ENCODE data around the gene MTMR12. TPM values are rescaled to one million over a fixed set of nuclear protein-coding genes. Genes with fewer than 3 reads are reported as not detected.

MTMR12 gene
- total RNA-seq, 2 experiments from 2014 or later = 33.6 to 71.9 TPM

- POLR2A ChIA-PET = interaction anchor here (0.6 kb wide), 1 partner anchor 11 kb away, joined by 4 read pairs; no protein-coding TSS in a partner anchor
- BruUV-seq (replicated peaks) = no TSS peak
- Histone ChIP-seq H3K4me3 (ENCODE audit: low read depth, low read length, poor library complexity, severe bottlenecking) (no peak overlapping the region), H3K27ac (ENCODE audit: low read depth, low read length, poor library complexity, severe bottlenecking) (no peak overlapping the region), H4K20me1 (ENCODE audit: insufficient read depth, low read length) (no peaks in the 10 kb centered on the region), H2AFZ (ENCODE audit: low read length) (no peak overlapping the region), H3K4me2 (ENCODE audit: low read length) (no peak overlapping the region), H3K9me2 (ENCODE audit: insufficient read depth, low read length) (no peaks in the 10 kb centered on the region), H3K36me3 (ENCODE audit: insufficient read depth, low read length) (peaks cover 97% of the 10 kb centered on the region), H3K79me2 (ENCODE audit: insufficient read depth, low read depth, low read length) (no peaks in the 10 kb centered on the region), H3K9me3 (ENCODE audit: low read length) (no peaks in the 10 kb centered on the region), H3K4me1 (ENCODE audit: insufficient read depth, low read length, poor library complexity, severe bottlenecking) (no peaks in the 10 kb centered on the region)
- no peak for TF ChIP-seq EZH2phosphoT487 (IDR thresholded peaks at IDR 0.05; ENCODE audit: borderline replicate concordance, low read depth, low read length)
- TF ChIP-seq, protein P1, sequence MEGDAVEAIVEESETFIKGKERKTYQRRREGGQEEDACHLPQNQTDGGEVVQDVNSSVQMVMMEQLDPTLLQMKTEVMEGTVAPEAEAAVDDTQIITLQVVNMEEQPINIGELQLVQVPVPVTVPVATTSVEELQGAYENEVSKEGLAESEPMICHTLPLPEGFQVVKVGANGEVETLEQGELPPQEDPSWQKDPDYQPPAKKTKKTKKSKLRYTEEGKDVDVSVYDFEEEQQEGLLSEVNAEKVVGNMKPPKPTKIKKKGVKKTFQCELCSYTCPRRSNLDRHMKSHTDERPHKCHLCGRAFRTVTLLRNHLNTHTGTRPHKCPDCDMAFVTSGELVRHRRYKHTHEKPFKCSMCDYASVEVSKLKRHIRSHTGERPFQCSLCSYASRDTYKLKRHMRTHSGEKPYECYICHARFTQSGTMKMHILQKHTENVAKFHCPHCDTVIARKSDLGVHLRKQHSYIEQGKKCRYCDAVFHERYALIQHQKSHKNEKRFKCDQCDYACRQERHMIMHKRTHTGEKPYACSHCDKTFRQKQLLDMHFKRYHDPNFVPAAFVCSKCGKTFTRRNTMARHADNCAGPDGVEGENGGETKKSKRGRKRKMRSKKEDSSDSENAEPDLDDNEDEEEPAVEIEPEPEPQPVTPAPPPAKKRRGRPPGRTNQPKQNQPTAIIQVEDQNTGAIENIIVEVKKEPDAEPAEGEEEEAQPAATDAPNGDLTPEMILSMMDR (conservative IDR thresholded peaks at IDR 0.05; ENCODE audit: low read length) = no peak
- intact Hi-C loops (cut with micrococcal nuclease; ENCODE audit: unreplicated experiment) = no loop called here
- no peak for DNase-seq (ENCODE audit: low spot score)
- CTCF ChIA-PET (ENCODE audit: unreplicated experiment) = no interaction called here
These were observed 68.7 kb downstream of the MTMR12 start for GRCh38 chr5:32244017-32244416.

DNA sequence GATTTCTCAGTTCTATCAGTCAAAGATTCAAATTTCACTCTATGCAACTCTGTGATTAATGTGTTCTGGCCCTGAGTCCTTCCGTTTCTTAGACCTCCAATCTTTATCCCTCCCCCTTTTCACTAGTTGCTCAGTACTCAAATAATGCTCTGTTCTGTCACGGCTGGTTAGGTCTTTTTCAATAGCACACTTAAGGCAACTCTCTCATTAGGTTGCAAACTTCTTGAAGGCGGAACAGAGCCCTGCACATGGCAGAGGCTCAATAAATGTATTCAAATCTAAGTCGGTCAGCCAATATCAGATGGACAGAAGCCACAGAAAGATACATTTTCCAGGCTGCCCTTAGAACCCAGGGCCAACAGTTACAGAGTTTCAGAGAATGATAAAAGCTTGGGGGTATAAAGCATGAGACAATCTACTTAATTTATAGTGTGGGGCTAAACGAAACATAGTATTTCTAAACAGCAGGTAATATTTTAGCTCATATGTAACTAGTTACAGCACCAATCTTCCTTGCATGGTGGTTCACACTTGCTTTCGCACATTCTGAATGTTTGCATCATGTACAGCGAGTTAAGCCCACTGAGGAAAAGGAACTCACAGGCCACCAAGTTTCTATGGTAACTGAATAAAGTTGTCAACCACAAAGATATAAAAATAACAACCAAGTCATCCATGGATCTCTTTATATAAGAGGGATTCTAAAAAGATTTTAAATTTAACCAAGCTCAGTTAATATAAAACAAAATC, 71.5 kb downstream of the MTMR12 start:
- no peak overlapping the region for H2AFZ ChIP-seq (ENCODE audit: low read length)
- ChIA-PET POLR2A (interaction anchor here (0.6 to 1.0 kb wide), 4 partner anchors 8 to 1282 kb away, joined by 3 read pairs; no protein-coding TSS in a partner anchor), CTCF (ENCODE audit: unreplicated experiment) (no interaction called here)
- no peak overlapping the region for H3K27ac ChIP-seq (ENCODE audit: low read depth, low read length, poor library complexity, severe bottlenecking)
- no peak overlapping the region for H3K4me3 ChIP-seq (ENCODE audit: low read depth, low read length, poor library complexity, severe bottlenecking)
- TF ChIP-seq, protein P1 (conservative IDR thresholded peaks at IDR 0.05; ENCODE audit: low read length) = no peak
- TF ChIP-seq EZH2phosphoT487 (IDR thresholded peaks at IDR 0.05; ENCODE audit: borderline replicate concordance, low read depth, low read length) = no peak
- no peaks in the 10 kb centered on the region for H3K9me2 ChIP-seq (ENCODE audit: insufficient read depth, low read length)
- H4K20me1 ChIP-seq (ENCODE audit: insufficient read depth, low read length) = no peaks in the 10 kb centered on the region
- no peaks in the 10 kb centered on the region for H3K9me3 ChIP-seq (ENCODE audit: low read length)
- BruUV-seq (replicated peaks) = TSS peak; percentile 25
- H3K4me1 ChIP-seq (ENCODE audit: insufficient read depth, low read length, poor library complexity, severe bottlenecking) = no peaks in the 10 kb centered on the region
- no peaks in the 10 kb centered on the region for H3K79me2 ChIP-seq (ENCODE audit: insufficient read depth, low read depth, low read length)
- peaks cover 89% of the 10 kb centered on the region for H3K36me3 ChIP-seq (ENCODE audit: insufficient read depth, low read length)
- intact Hi-C loops (cut with micrococcal nuclease; ENCODE audit: unreplicated experiment) = no loop called here
- DNase-seq (ENCODE audit: low spot score) = no peak
- no peak overlapping the region for H3K4me2 ChIP-seq (ENCODE audit: low read length)

DNA sequence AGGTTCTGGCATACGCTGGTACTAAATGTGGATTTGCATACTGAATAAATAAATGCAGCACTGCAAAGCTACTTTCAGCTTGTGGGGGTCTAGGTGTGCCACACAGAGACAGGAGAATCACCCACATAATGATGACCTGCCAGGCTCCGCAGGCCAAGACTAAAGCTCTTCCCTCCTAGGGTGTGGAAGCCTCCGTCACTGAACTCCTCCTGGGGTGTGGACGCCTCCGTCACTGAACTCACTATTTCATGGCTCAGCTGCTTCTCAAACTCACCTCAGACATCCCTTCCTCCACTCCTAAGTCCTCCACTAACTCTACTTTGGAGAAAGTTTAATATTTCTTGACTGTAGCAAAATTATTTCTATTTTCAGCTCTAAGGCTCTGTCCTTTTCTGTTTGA, 73.4 kb downstream of the MTMR12 start:
- no peaks in the 10 kb centered on the region for H3K79me2 ChIP-seq (ENCODE audit: insufficient read depth, low read depth, low read length)
- H3K36me3 ChIP-seq (ENCODE audit: insufficient read depth, low read length) = peaks cover 89% of the 10 kb centered on the region
- ChIA-PET POLR2A (no interaction called here), CTCF (ENCODE audit: unreplicated experiment) (no interaction called here)
- no peaks in the 10 kb centered on the region for H4K20me1 ChIP-seq (ENCODE audit: insufficient read depth, low read length)
- H3K9me2 ChIP-seq (ENCODE audit: insufficient read depth, low read length) = no peaks in the 10 kb centered on the region
- TF ChIP-seq, protein P1 (conservative IDR thresholded peaks at IDR 0.05; ENCODE audit: low read length) = no peak
- no peak for TF ChIP-seq EZH2phosphoT487 (IDR thresholded peaks at IDR 0.05; ENCODE audit: borderline replicate concordance, low read depth, low read length)
- no peak overlapping the region for H3K4me3 ChIP-seq (ENCODE audit: low read depth, low read length, poor library complexity, severe bottlenecking)
- TSS peak; percentile 14 for BruUV-seq (replicated peaks)
- DNase-seq (ENCODE audit: low spot score) = no peak
- H3K9me3 ChIP-seq (ENCODE audit: low read length) = no peaks in the 10 kb centered on the region
- H3K27ac ChIP-seq (ENCODE audit: low read depth, low read length, poor library complexity, severe bottlenecking) = no peak overlapping the region
- no peak overlapping the region for H2AFZ ChIP-seq (ENCODE audit: low read length)
- intact Hi-C loops (cut with micrococcal nuclease; ENCODE audit: unreplicated experiment) = no loop called here
- H3K4me1 ChIP-seq (ENCODE audit: insufficient read depth, low read length, poor library complexity, severe bottlenecking) = no peaks in the 10 kb centered on the region
- H3K4me2 ChIP-seq (ENCODE audit: low read length) = no peak overlapping the region
